ENCODE results near the gene TMEM45A.

TMEM45A gene

GRCh38 chr3:100563228-100563627 is 70.8 kb downstream of the TMEM45A start:
- Histone ChIP-seq H3K9me3 (ENCODE audit: insufficient read depth, low read length) (no peaks in the 10 kb centered on the region), H3K79me2 (ENCODE audit: insufficient read depth, low read length) (no peaks in the 10 kb centered on the region), H3K9ac (ENCODE audit: low read length) (no peak overlapping the region), H2AFZ (ENCODE audit: low read depth, low read length, severe bottlenecking) (no peak overlapping the region), H3K4me2 (ENCODE audit: low read depth, low read length, poor library complexity, severe bottlenecking) (no peak overlapping the region), H3K36me3 (ENCODE audit: low read length) (no peaks in the 10 kb centered on the region), H4K20me1 (ENCODE audit: low read depth, low read length) (no peaks in the 10 kb centered on the region), H3K9me2 (replicated peaks; ENCODE audit: insufficient read depth, low read length) (no peaks in the 10 kb centered on the region), H3K27ac (ENCODE audit: low read depth, low read length) (no peak overlapping the region), H3K4me3 (ENCODE audit: insufficient read depth, low read length, poor library complexity, severe bottlenecking) (no peak overlapping the region), H3K27me3 (ENCODE audit: low read length) (no peaks in the 10 kb centered on the region), H3F3A (ENCODE audit: insufficient read depth) (no peaks in the 10 kb centered on the region)
- no peak for TF ChIP-seq EZH2phosphoT487 (conservative IDR thresholded peaks at IDR 0.05; ENCODE audit: low read length)
- TF ChIP-seq CTCF (IDR thresholded peaks at IDR 0.05; ENCODE audit: insufficient read depth, low read length, poor library complexity, severe bottlenecking), result no peak

- H3K27ac ChIP-seq (ENCODE audit: low read depth, low read length), result no peak overlapping the region
Measured at GRCh38 chr3:100563652-100564211, 71.3 kb downstream of the TMEM45A start.

GRCh38 chr3:100570811-100571210 is 78.4 kb downstream of the TMEM45A start:
- H3K4me3 ChIP-seq (ENCODE audit: insufficient read depth, low read length, poor library complexity, severe bottlenecking), result no peak overlapping the region
- no peak overlapping the region for H3K27ac ChIP-seq (ENCODE audit: low read depth, low read length)
- H3K9ac ChIP-seq (ENCODE audit: low read length), result no peak overlapping the region

More at GRCh38 chr3:100563652-100564211, 71.3 kb downstream of the TMEM45A start:
- H3K36me3 ChIP-seq (ENCODE audit: low read length), result no peaks in the 10 kb centered on the region
- no peak overlapping the region for H3K4me2 ChIP-seq (ENCODE audit: low read depth, low read length, poor library complexity, severe bottlenecking)
- TF ChIP-seq EZH2phosphoT487 (conservative IDR thresholded peaks at IDR 0.05; ENCODE audit: low read length) (no peak), CTCF (IDR thresholded peaks at IDR 0.05; ENCODE audit: insufficient read depth, low read length, poor library complexity, severe bottlenecking) (no peak)
- H3K9ac ChIP-seq (ENCODE audit: low read length), result no peak overlapping the region
- H2AFZ ChIP-seq (ENCODE audit: low read depth, low read length, severe bottlenecking), result no peak overlapping the region
- H3K4me3 ChIP-seq (ENCODE audit: insufficient read depth, low read length, poor library complexity, severe bottlenecking), result no peak overlapping the region
- no peaks in the 10 kb centered on the region for H3K9me3 ChIP-seq (ENCODE audit: insufficient read depth, low read length)
- no peaks in the 10 kb centered on the region for H3F3A ChIP-seq (ENCODE audit: insufficient read depth)
- H3K79me2 ChIP-seq (ENCODE audit: insufficient read depth, low read length), result no peaks in the 10 kb centered on the region
- no peaks in the 10 kb centered on the region for H3K27me3 ChIP-seq (ENCODE audit: low read length)
- H4K20me1 ChIP-seq (ENCODE audit: low read depth, low read length), result no peaks in the 10 kb centered on the region
- no peaks in the 10 kb centered on the region for H3K9me2 ChIP-seq (replicated peaks; ENCODE audit: insufficient read depth, low read length)

More at GRCh38 chr3:100570811-100571210, 78.4 kb downstream of the TMEM45A start:
- Histone ChIP-seq H4K20me1 (ENCODE audit: low read depth, low read length) (no peaks in the 10 kb centered on the region), H2AFZ (ENCODE audit: low read depth, low read length, severe bottlenecking) (no peak overlapping the region), H3K27me3 (ENCODE audit: low read length) (no peaks in the 10 kb centered on the region), H3K9me2 (replicated peaks; ENCODE audit: insufficient read depth, low read length) (no peaks in the 10 kb centered on the region), H3F3A (ENCODE audit: insufficient read depth) (no peaks in the 10 kb centered on the region), H3K79me2 (ENCODE audit: insufficient read depth, low read length) (no peaks in the 10 kb centered on the region), H3K36me3 (ENCODE audit: low read length) (no peaks in the 10 kb centered on the region), H3K4me2 (ENCODE audit: low read depth, low read length, poor library complexity, severe bottlenecking) (no peak overlapping the region), H3K9me3 (ENCODE audit: insufficient read depth, low read length) (no peaks in the 10 kb centered on the region)
- TF ChIP-seq CTCF (IDR thresholded peaks at IDR 0.05; ENCODE audit: insufficient read depth, low read length, poor library complexity, severe bottlenecking) (no peak), EZH2phosphoT487 (conservative IDR thresholded peaks at IDR 0.05; ENCODE audit: low read length) (no peak)

Data from SU-DHL-6 (cell line).